Stomach (tissue), 4 donors: ENCODE data around the gene RACGAP1.

ENCODE experiments used
- POLR2A ChIP-seq, 4 donors: fragments of 450-650 bp; IDR thresholded peaks; one replicate each; pipeline ENCODE4 v1.6.1; 2016; ENCODE audit warnings: antibody characterized with exemption in 4 of 4, control low read depth in 2 of 4, mild to moderate bottlenecking in 1 of 4, moderate library complexity in 1 of 4
- POLR2AphosphoS5 ChIP-seq, 3 donors: sonication (generic); formaldehyde crosslinking; IDR thresholded peaks; one replicate each; pipeline ENCODE4 v1.6.1; 2016; ENCODE audit warnings: antibody characterized with exemption in 3 of 3
- TF ChIP-seq, protein P1 (sequence below), 7 experiments: fragments of 450-650 bp in 4 of 7; fragments of 200-600 bp in 3 of 7; sonication (generic) in 3 of 7; IDR thresholded peaks; one replicate each; pipeline ENCODE4 v1.5.1; 2016 to 2019; ENCODE audit warnings: antibody characterized with exemption in 7 of 7, control low read depth in 2 of 7, mild to moderate bottlenecking in 1 of 7

DNA sequence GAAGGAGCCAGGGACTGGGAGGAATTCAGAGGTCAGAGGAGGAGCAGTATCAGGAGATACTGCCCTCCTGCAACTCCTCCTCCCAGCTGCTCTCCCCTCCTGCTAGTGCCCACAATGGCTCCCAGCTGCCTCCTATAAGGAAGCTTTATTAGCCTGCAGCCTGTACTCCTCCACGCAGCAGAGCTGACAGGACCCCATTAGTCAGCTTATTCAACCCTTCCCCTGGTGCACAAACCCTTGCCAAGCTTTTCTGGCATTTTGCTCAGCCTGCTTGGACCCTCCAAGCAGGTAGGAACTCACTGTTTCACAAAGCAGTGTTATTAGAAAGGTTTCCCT, 81.7 kb downstream of the RACGAP1 start:
- TF ChIP-seq, protein P1, sequence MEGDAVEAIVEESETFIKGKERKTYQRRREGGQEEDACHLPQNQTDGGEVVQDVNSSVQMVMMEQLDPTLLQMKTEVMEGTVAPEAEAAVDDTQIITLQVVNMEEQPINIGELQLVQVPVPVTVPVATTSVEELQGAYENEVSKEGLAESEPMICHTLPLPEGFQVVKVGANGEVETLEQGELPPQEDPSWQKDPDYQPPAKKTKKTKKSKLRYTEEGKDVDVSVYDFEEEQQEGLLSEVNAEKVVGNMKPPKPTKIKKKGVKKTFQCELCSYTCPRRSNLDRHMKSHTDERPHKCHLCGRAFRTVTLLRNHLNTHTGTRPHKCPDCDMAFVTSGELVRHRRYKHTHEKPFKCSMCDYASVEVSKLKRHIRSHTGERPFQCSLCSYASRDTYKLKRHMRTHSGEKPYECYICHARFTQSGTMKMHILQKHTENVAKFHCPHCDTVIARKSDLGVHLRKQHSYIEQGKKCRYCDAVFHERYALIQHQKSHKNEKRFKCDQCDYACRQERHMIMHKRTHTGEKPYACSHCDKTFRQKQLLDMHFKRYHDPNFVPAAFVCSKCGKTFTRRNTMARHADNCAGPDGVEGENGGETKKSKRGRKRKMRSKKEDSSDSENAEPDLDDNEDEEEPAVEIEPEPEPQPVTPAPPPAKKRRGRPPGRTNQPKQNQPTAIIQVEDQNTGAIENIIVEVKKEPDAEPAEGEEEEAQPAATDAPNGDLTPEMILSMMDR (IDR thresholded peaks at IDR 0.05): no peak
- no peak for TF ChIP-seq POLR2A (IDR thresholded peaks at IDR 0.05)
- TF ChIP-seq POLR2AphosphoS5 (IDR thresholded peaks at IDR 0.05): no peak
